Thyroid gland (tissue), 4 donors: ENCODE data around the gene ZNF804B.

ENCODE experiments used
- CTCF ChIP-seq, 6 experiments: fragments of 200-600 bp in 3 of 6; fragments of 450-650 bp in 3 of 6; sonication (generic) in 3 of 6; IDR thresholded peaks; one replicate each; pipeline ENCODE4 v1.5.1; 2016 to 2019; ENCODE audit warnings: antibody characterized with exemption in 6 of 6, mild to moderate bottlenecking in 2 of 6, inconsistent platforms in 1 of 6, moderate library complexity in 1 of 6
- POLR2A ChIP-seq, 2 donors: fragments of 450-650 bp; IDR thresholded peaks; one replicate each; pipeline ENCODE4 v1.6.1; 2017; ENCODE audit warnings: antibody characterized with exemption in 2 of 2, mild to moderate bottlenecking in 2 of 2, moderate library complexity in 1 of 2

- no peak for TF ChIP-seq CTCF (IDR thresholded peaks at IDR 0.05)
- TF ChIP-seq POLR2A (IDR thresholded peaks at IDR 0.05): no peak
Observed at GRCh38 chr7:89023877-89024276, 264.4 kb downstream of the ZNF804B start.
